Esophagus (tissue), 2 donors: ENCODE data around the gene ZDHHC17. TPM values are rescaled to one million over a fixed set of nuclear protein-coding genes. Genes with fewer than 3 reads are reported as not detected.
"Not testable (repeated sequence)": the region's sequence is repeated elsewhere in the genome, so short reads cannot be mapped to it uniquely, and the experiment has no call there.

Experiments
- H3K27ac ChIP-seq, 2 donors: one replicate each; pipeline ENCODE4 v1.5.1; 2013; ENCODE audit warnings: low read depth in 2 of 2, mild to moderate bottlenecking in 2 of 2, inconsistent platforms in 1 of 2, low read length in 1 of 2, moderate library complexity in 1 of 2
- H3K27me3 ChIP-seq, 2 donors: one replicate each; pipeline ENCODE4 v1.6.1; 2013; ENCODE audit warnings: low read length in 2 of 2, control low read depth in 1 of 2, mild to moderate bottlenecking in 1 of 2; ENCODE audit not compliant: insufficient read depth in 2 of 2, control insufficient read depth in 1 of 2
- H3K36me3 ChIP-seq, 2 donors: one replicate each; pipeline ENCODE4 v1.6.1; 2013; ENCODE audit warnings: low read length in 1 of 2; ENCODE audit not compliant: control insufficient read depth in 2 of 2, insufficient read depth in 2 of 2
- H3K4me1 ChIP-seq, 2 donors: one replicate each; pipeline ENCODE4 v1.6.1; 2013; ENCODE audit warnings: low read length in 1 of 2; ENCODE audit not compliant: control insufficient read depth in 2 of 2, insufficient read depth in 2 of 2
- H3K4me3 ChIP-seq, 2 donors: one replicate each; pipeline ENCODE4 v1.5.1; 2013; ENCODE audit warnings: low read length in 2 of 2, mild to moderate bottlenecking in 2 of 2, low read depth in 1 of 2, moderate library complexity in 1 of 2
- H3K9me3 ChIP-seq, 2 donors: one replicate each; pipeline ENCODE4 v1.6.1; 2013; ENCODE audit warnings: mild to moderate bottlenecking in 2 of 2, low read depth in 1 of 2, low read length in 1 of 2, moderate library complexity in 1 of 2; ENCODE audit not compliant: control insufficient read depth in 2 of 2, insufficient read depth in 1 of 2
- WGBS, 2 donors: extraction: QIAGEN DNeasy Blood & Tissue Kit; methylation state at CpG; one replicate each; pipeline ENCODE4 v1.1.7; 2013; 5-methylcytosine and 5-hydroxymethylcytosine counted together
- polyA plus RNA-seq, 2 donors: library from polyadenylated mRNA; stranded (reverse); fragments of 200-250 nt; gene quantifications; one replicate each; pipeline ENCODE4 v1.2.3, GENCODE V29; 2013
- donor health status: healthy with polysubstance abuse.
- donor health status: Bipolar disorder and iron deficiency.

The ZDHHC17 gene
- 1 to 10 TPM; 5.3 to 6.6 TPM for polyA plus RNA-seq

- Histone ChIP-seq H3K4me3 (peak within 1 kb of the TSS; percentile 73 to 81), H3K27ac (peak within 1 kb of the TSS; percentile 94 to 99), H3K4me1 (peaks cover 0 to 4% of the 10 kb centered on the region in 2 donors), H3K36me3 (no peaks in the 10 kb centered on the region), H3K27me3 (no peaks in the 10 kb centered on the region), H3K9me3 (no peaks in the 10 kb centered on the region)
- 0 to 1% methylated on average over 78 to 93 of the region's 93 CpGs for WGBS, 2 donors
Measured at GRCh38 chr12:76763746-76764675, at the start of gene ZDHHC17. ZDHHC17 (plus strand) TSS chr12:76764115; CDS start chr12:76764237, 122 bp downstream.

DNA sequence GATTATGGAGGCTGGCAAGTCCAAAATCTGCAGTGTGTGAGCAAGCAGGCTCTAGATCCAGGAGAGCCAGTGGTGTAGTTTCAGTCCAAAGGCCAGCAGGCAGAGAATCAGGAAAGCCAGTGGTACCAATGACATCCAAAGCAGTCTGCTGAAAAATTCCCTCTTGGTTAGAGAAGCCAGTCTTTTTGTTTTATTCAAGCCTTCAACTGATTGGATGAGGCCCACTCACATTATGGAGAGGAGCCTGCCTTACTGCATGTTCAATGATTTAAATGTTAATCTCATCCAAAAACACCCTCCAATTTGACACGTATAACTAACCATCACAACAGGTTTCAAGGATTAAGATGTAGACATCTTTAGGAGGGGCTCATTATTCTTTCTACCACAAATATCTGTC is 49.5 kb upstream of the ZDHHC17 start:
- H3K36me3 ChIP-seq, result no peaks in the 10 kb centered on the region
- no peaks in the 10 kb centered on the region for H3K4me1 ChIP-seq
- no peak overlapping the region for H3K27ac ChIP-seq
- no peaks in the 10 kb centered on the region for H3K27me3 ChIP-seq
- WGBS, 2 donors, result 96 to 97% methylated on average over 1 of the region's 1 CpG
- H3K9me3 ChIP-seq, result no peaks in the 10 kb centered on the region
- no peak overlapping the region for H3K4me3 ChIP-seq

- Histone ChIP-seq H3K36me3 (no peaks in the 10 kb centered on the region), H3K4me1 (no peaks in the 10 kb centered on the region), H3K27ac (no peak overlapping the region), H3K4me3 (no peak overlapping the region), H3K9me3 (no peaks in the 10 kb centered on the region), H3K27me3 (no peaks in the 10 kb centered on the region)
- 85 to 90% methylated on average over 3 of the region's 3 CpGs for WGBS, 2 donors
Measured at GRCh38 chr12:76714861-76715260, 49.1 kb upstream of the ZDHHC17 start.

DNA sequence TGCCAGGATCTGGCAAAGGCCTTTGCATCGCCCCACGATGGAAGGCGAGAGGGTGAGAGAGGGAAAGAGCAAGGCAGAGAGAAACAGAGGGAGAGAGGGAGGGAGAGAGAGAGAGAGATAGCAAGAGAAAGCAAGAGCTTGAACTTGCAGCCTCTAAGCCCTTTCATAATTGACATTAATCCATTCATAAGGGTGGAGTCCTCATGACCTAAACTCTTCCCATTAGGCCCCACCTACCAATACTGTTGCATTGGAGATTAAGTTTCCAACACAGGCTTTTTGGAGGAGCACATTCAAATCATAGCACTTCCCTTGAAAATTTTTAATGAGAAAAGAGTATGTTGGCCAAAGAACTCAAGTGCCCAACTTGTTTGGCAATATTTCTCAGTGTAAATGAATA is 48.6 kb upstream of the ZDHHC17 start:
- Histone ChIP-seq H3K4me3 (no peak overlapping the region), H3K27me3 (no peaks in the 10 kb centered on the region), H3K36me3 (no peaks in the 10 kb centered on the region), H3K9me3 (no peaks in the 10 kb centered on the region), H3K27ac (no peak overlapping the region), H3K4me1 (no peaks in the 10 kb centered on the region)
- WGBS, 2 donors, result 90 to 95% methylated on average over 3 of the region's 3 CpGs

- Histone ChIP-seq H3K27ac (no peak overlapping the region), H3K4me3 (no peak overlapping the region), H3K4me1 (no peaks in the 10 kb centered on the region), H3K36me3 (no peaks in the 10 kb centered on the region), H3K27me3 (no peaks in the 10 kb centered on the region), H3K9me3 (no peaks in the 10 kb centered on the region)
- 76 to 81% methylated on average over 1 of the region's 1 CpG for WGBS, 2 donors
Measured at GRCh38 chr12:76717314-76717713, 46.6 kb upstream of the ZDHHC17 start.

DNA sequence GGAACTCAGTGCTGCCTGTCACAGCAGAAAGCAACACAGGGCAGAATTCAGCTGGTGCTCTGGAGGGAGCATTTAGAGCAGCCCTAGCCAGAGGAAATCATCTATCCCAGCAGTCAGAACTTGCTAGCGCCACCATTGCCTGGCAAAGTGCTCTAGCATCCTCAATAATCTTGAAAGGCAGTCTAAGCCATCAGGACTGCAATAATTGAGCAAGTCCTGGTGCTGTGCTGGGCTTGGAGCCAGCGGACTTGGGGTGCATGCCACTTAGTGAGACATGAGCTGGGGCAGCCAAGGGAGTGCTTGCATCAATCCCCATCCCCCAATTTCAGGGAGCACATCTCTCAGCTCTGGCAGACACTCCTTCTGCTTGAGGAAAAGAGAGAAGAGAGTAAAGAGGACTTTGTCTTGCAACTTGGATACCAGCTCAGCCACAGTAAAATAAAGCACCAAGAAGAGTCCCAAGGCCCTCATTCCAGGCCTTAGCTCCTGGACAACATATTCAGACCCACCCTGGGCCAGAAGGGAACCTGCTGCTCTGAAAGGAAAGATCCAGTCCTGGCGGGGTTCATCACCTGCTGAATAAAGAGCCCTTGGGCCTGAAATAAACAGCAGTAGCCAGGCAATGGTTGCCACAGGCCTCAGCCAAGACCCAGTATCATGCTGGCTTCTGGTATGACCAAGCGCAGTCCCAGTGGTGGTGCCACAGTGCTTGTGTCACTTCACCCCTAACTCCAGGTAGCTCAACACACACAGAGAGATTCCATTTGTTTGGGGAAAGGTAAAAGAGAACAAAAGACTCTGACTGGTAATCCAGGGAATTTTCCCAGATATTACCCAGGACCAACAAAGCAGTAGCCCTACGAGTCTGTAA is 44.5 kb upstream of the ZDHHC17 start:
- no peaks in the 10 kb centered on the region for H3K4me1 ChIP-seq
- no peaks in the 10 kb centered on the region for H3K36me3 ChIP-seq
- no peaks in the 10 kb centered on the region for H3K27me3 ChIP-seq
- H3K4me3 ChIP-seq, result no peak overlapping the region
- no peak overlapping the region for H3K27ac ChIP-seq
- H3K9me3 ChIP-seq, result no peaks in the 10 kb centered on the region
- 86 to 89% methylated on average over 5 of the region's 5 CpGs for WGBS, 2 donors

GRCh38 chr12:76720068-76720467 is 43.8 kb upstream of the ZDHHC17 start:
- H3K36me3 ChIP-seq, result no peaks in the 10 kb centered on the region
- H3K4me3 ChIP-seq, result no peak overlapping the region
- H3K27ac ChIP-seq, result no peak overlapping the region
- no peaks in the 10 kb centered on the region for H3K9me3 ChIP-seq
- H3K27me3 ChIP-seq, result no peaks in the 10 kb centered on the region
- 63 to 71% methylated on average over 2 of the region's 2 CpGs for WGBS, 2 donors
- H3K4me1 ChIP-seq, result no peaks in the 10 kb centered on the region

GRCh38 chr12:76726626-76727025 is 37.3 kb upstream of the ZDHHC17 start:
- Histone ChIP-seq H3K36me3 (no peaks in the 10 kb centered on the region), H3K9me3 (no peaks in the 10 kb centered on the region), H3K4me1 (no peaks in the 10 kb centered on the region), H3K27me3 (no peaks in the 10 kb centered on the region), H3K4me3 (no peak overlapping the region), H3K27ac (no peak overlapping the region)

- H3K27me3 ChIP-seq, H3K36me3 ChIP-seq, H3K27ac ChIP-seq, H3K4me3 ChIP-seq, H3K9me3 ChIP-seq, H3K4me1 ChIP-seq: not testable (repeated sequence)
- WGBS, 2 donors, result 87 to 96% methylated on average over 3 of the region's 3 CpGs
Measured at GRCh38 chr12:76732188-76732587, 31.7 kb upstream of the ZDHHC17 start.
